NB4 (cell line): ENCODE data around the gene C5orf63.

Experiments
- CTCF ChIP-seq: IDR thresholded peaks from one replicate; pipeline ENCODE4 v1.5.1; 2012; ENCODE audit warnings: low read depth, low read length
- MYC ChIP-seq: IDR thresholded peaks from 2 replicates; pipeline ENCODE4 v1.6.1; 2011; ENCODE audit warnings: low read depth, low read length
- POLR2A ChIP-seq: IDR thresholded peaks from 2 replicates; pipeline ENCODE4 v1.6.1; 2011; ENCODE audit warnings: mild to moderate bottlenecking; ENCODE audit not compliant: insufficient read length; ENCODE audit errors: extremely low read depth

GRCh38 chr5:127011153-127011552 lies 62.1 kb downstream of the C5orf63 start:
- TF ChIP-seq CTCF (no peak), POLR2A (no peak), MYC (no peak)
